HG03520 (cell line): ENCODE data around the gene CXXC4.

Source experiments
- ATAC-seq: cut with Tn5 transposase; IDR thresholded peaks from one replicate; pipeline ENCODE4 v1.9.1; 2021; ENCODE audit warnings: mild to moderate bottlenecking, moderate library complexity; ENCODE audit not compliant: unreplicated experiment

Gene CXXC4

DNA sequence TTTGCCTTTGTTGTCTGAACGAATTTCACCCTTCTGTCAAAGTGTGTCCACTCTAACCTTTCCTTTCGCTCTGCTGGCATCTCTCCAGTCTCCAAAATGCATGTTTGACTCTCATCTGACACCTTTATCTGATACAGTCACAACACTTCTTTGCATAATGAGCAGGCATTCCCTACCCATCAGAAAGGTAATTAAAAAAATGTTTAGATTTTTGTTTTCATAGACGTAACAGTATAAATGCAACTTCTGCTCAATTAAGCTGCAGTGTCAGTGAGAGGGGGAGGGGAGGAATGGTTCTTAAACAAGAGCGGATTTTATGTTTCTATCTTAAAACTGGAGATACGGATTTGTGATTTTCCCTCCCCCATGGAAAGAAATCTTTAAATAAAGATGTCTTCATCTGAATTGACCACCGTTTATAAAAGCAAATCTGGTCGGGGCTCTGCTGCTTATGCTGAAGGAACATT is 70.2 kb downstream of the CXXC4 start:
- ATAC-seq, result no peak

DNA sequence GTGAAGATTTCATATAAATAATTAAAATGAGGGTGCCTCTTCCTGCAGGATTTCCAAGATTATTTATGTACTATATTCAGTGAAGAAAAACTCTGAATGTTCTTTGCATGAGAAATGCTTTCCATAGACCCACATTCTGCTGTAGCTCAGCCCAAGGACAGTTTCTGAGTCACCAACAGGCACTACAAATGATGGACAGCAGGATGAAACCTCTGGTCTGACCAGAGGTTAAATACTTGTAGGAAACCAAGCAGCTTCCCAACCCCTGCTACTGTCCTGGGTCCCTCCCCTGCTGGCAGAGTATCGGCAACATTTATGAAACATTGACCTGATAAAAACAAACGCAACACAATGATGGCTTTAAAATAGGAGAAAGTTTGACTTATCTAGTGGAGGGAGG is 73.1 kb downstream of the CXXC4 start:
- ATAC-seq, result no peak

DNA sequence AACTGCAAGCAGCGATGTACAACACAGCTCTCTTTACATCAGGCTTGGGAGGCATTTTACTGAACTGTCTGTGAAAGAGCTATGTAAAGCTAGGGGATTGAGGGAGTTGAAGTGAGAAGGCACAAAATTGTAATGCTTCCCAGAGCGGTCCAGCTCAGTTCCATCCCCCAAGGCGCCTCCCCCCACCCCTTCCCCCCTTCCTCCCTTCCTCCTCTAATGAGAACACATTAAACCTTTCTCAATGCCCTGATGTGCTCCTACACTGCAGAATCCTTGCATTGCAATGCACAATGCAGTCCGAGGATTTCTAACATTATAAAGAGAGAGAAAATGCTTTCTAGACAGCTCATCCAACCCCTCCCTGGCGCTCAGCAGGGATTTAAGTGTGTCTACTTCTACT is 73.9 kb downstream of the CXXC4 start:
- ATAC-seq, result no peak
